ENCODE measurements around the gene NCOR1. TPM values are rescaled to one million over a fixed set of nuclear protein-coding genes. Genes with fewer than 3 reads are reported as not detected.

The NCOR1 gene
- 72.7 TPM for polyA plus RNA-seq (2013)

GRCh38 chr17:16215273-16215964, at the start of gene NCOR1:
NCOR1 (minus strand) TSS chr17:16215534; CDS start chr17:16194569, 20,965 bp downstream.
- Histone ChIP-seq H3K27me3 (replicated peaks in 2 of 5; ENCODE audit: control insufficient read depth in 4 of 5, insufficient read depth in 5 of 5, low read length in 4 of 5) (no peaks in the 10 kb centered on the region), H3K27ac (ENCODE audit: insufficient read depth in 1 of 2, low read depth in 1 of 2, low read length in 2 of 2, poor library complexity in 1 of 2, severe bottlenecking in 2 of 2) (peak within 1 kb of the TSS; percentile 80 to 89), H3K4me1 (ENCODE audit: control extremely low read depth in 1 of 4, control insufficient read depth in 4 of 4, insufficient read depth in 4 of 4, low read length in 3 of 4) (peaks cover 12 to 42% (median 20%) of the 10 kb centered on the region in 4 experiments), H3K4me3 (ENCODE audit: control insufficient read depth in 1 of 7, extremely low read depth in 1 of 7, insufficient read depth in 4 of 7, low read depth in 2 of 7, low read length in 6 of 7) (peak within 1 kb of the TSS; percentile 68 to 99 (median 91)), H3K36me3 (ENCODE audit: control insufficient read depth in 4 of 4, insufficient read depth in 4 of 4, low read length in 3 of 4) (peaks cover 0 to 2% (median under 1%) of the 10 kb centered on the region in 4 experiments), H3K9me3 (ENCODE audit: control extremely low read depth in 1 of 5, control insufficient read depth in 4 of 5, insufficient read depth in 2 of 5, low read depth in 1 of 5, low read length in 4 of 5) (no peaks in the 10 kb centered on the region)
- WGBS (ENCODE audit: insufficient coverage): 0% methylated on average over 76 of the region's 82 CpGs
- CTCF ChIA-PET: interaction anchor here (1.0 to 1.5 kb wide), 3 partner anchors 10 to 25 kb away, joined by 3 read pairs; no protein-coding TSS in a partner anchor
- DNase-seq: peak; percentile 93 to 95 (median 94)
- POLR2A ChIA-PET: interaction anchor here (0.6 to 1.4 kb wide), 2 partner anchors 16 to 648 kb away, joined by 3 to 4 read pairs; no protein-coding TSS in a partner anchor

GRCh38 chr17:16262201-16262600, 46.9 kb upstream of the NCOR1 start:
- H3K9me3 ChIP-seq (ENCODE audit: control extremely low read depth in 1 of 5, control insufficient read depth in 4 of 5, insufficient read depth in 2 of 5, low read depth in 1 of 5, low read length in 4 of 5): peaks cover 0 to 9% (median 3%) of the 10 kb centered on the region in 5 experiments
- ChIA-PET CTCF (interaction anchor here (1.4 kb wide), 1 partner anchor 43 kb away, joined by 6 read pairs; no protein-coding TSS in a partner anchor), POLR2A (no interaction called here)
- H3K27ac ChIP-seq (ENCODE audit: insufficient read depth in 1 of 2, low read depth in 1 of 2, low read length in 2 of 2, poor library complexity in 1 of 2, severe bottlenecking in 2 of 2): no peak overlapping the region
- H3K36me3 ChIP-seq (ENCODE audit: control insufficient read depth in 4 of 4, insufficient read depth in 4 of 4, low read length in 3 of 4): peaks cover 0 to 8% (median 6%) of the 10 kb centered on the region in 4 experiments
- WGBS (ENCODE audit: insufficient coverage): 100% methylated on average over 1 of the region's 4 CpGs
- H3K4me1 ChIP-seq (ENCODE audit: control extremely low read depth in 1 of 4, control insufficient read depth in 4 of 4, insufficient read depth in 4 of 4, low read length in 3 of 4): peaks cover 0 to 5% (median under 1%) of the 10 kb centered on the region in 4 experiments
- DNase-seq: no peak
- no peaks in the 10 kb centered on the region for H3K27me3 ChIP-seq (replicated peaks in 2 of 5; ENCODE audit: control insufficient read depth in 4 of 5, insufficient read depth in 5 of 5, low read length in 4 of 5)
- H3K4me3 ChIP-seq (ENCODE audit: control insufficient read depth in 1 of 7, extremely low read depth in 1 of 7, insufficient read depth in 4 of 7, low read depth in 2 of 7, low read length in 6 of 7): no peak overlapping the region

- H3K4me3 ChIP-seq (ENCODE audit: control insufficient read depth in 1 of 7, extremely low read depth in 1 of 7, insufficient read depth in 4 of 7, low read depth in 2 of 7, low read length in 6 of 7): no peak overlapping the region
- no peaks in the 10 kb centered on the region for H3K4me1 ChIP-seq (ENCODE audit: control extremely low read depth in 1 of 4, control insufficient read depth in 4 of 4, insufficient read depth in 4 of 4, low read length in 3 of 4)
- ChIA-PET POLR2A (no interaction called here), CTCF (interaction anchor here (1.4 kb wide), 1 partner anchor 42 kb away, joined by 6 read pairs; no protein-coding TSS in a partner anchor)
- no peak overlapping the region for H3K27ac ChIP-seq (ENCODE audit: insufficient read depth in 1 of 2, low read depth in 1 of 2, low read length in 2 of 2, poor library complexity in 1 of 2, severe bottlenecking in 2 of 2)
- WGBS (ENCODE audit: insufficient coverage): 75% methylated on average over 2 of the region's 3 CpGs
- DNase-seq: no peak
- H3K9me3 ChIP-seq (ENCODE audit: control extremely low read depth in 1 of 5, control insufficient read depth in 4 of 5, insufficient read depth in 2 of 5, low read depth in 1 of 5, low read length in 4 of 5): peaks cover 0 to 9% (median 3%) of the 10 kb centered on the region in 5 experiments
- peaks cover 0 to 8% (median 6%) of the 10 kb centered on the region in 4 experiments for H3K36me3 ChIP-seq (ENCODE audit: control insufficient read depth in 4 of 4, insufficient read depth in 4 of 4, low read length in 3 of 4)
- no peaks in the 10 kb centered on the region for H3K27me3 ChIP-seq (replicated peaks in 2 of 5; ENCODE audit: control insufficient read depth in 4 of 5, insufficient read depth in 5 of 5, low read length in 4 of 5)
Measured at GRCh38 chr17:16261049-16261448, 45.7 kb upstream of the NCOR1 start.

- Histone ChIP-seq H3K27ac (ENCODE audit: insufficient read depth in 1 of 2, low read depth in 1 of 2, low read length in 2 of 2, poor library complexity in 1 of 2, severe bottlenecking in 2 of 2) (no peak overlapping the region), H3K4me1 (ENCODE audit: control extremely low read depth in 1 of 4, control insufficient read depth in 4 of 4, insufficient read depth in 4 of 4, low read length in 3 of 4) (peaks cover 0 to 5% (median 0%) of the 10 kb centered on the region in 4 experiments), H3K4me3 (ENCODE audit: control insufficient read depth in 1 of 7, extremely low read depth in 1 of 7, insufficient read depth in 4 of 7, low read depth in 2 of 7, low read length in 6 of 7) (no peak overlapping the region), H3K36me3 (ENCODE audit: control insufficient read depth in 4 of 4, insufficient read depth in 4 of 4, low read length in 3 of 4) (peaks cover 0 to 8% (median 6%) of the 10 kb centered on the region in 4 experiments), H3K9me3 (ENCODE audit: control extremely low read depth in 1 of 5, control insufficient read depth in 4 of 5, insufficient read depth in 2 of 5, low read depth in 1 of 5, low read length in 4 of 5) (peaks cover 0 to 9% (median 3%) of the 10 kb centered on the region in 5 experiments), H3K27me3 (replicated peaks in 2 of 5; ENCODE audit: control insufficient read depth in 4 of 5, insufficient read depth in 5 of 5, low read length in 4 of 5) (no peaks in the 10 kb centered on the region)
- no peak for DNase-seq
- 98% methylated on average over 5 of the region's 6 CpGs for WGBS (ENCODE audit: insufficient coverage)
- ChIA-PET POLR2A (no interaction called here), CTCF (no interaction called here)
Measured at GRCh38 chr17:16259926-16260325, 44.6 kb upstream of the NCOR1 start.

- H3K4me1 ChIP-seq (ENCODE audit: control extremely low read depth in 1 of 4, control insufficient read depth in 4 of 4, insufficient read depth in 4 of 4, low read length in 3 of 4): peaks cover 0 to 5% (median 0%) of the 10 kb centered on the region in 4 experiments
- CTCF ChIA-PET: no interaction called here
Measured at GRCh38 chr17:16258901-16259300, 43.6 kb upstream of the NCOR1 start.

GRCh38 chr17:16255481-16255921, 40.2 kb upstream of the NCOR1 start:
- CTCF ChIA-PET: interaction anchor here (0.5 kb wide), 1 partner anchor 46 kb away, joined by 4 read pairs; no protein-coding TSS in a partner anchor
- peaks cover 0 to 5% (median 0%) of the 10 kb centered on the region in 4 experiments for H3K4me1 ChIP-seq (ENCODE audit: control extremely low read depth in 1 of 4, control insufficient read depth in 4 of 4, insufficient read depth in 4 of 4, low read length in 3 of 4)
- POLR2A ChIA-PET: no interaction called here
- H3K4me3 ChIP-seq (ENCODE audit: control insufficient read depth in 1 of 7, extremely low read depth in 1 of 7, insufficient read depth in 4 of 7, low read depth in 2 of 7, low read length in 6 of 7): no peak overlapping the region
- H3K27me3 ChIP-seq (replicated peaks in 2 of 5; ENCODE audit: control insufficient read depth in 4 of 5, insufficient read depth in 5 of 5, low read length in 4 of 5): no peaks in the 10 kb centered on the region
- H3K9me3 ChIP-seq (ENCODE audit: control extremely low read depth in 1 of 5, control insufficient read depth in 4 of 5, insufficient read depth in 2 of 5, low read depth in 1 of 5, low read length in 4 of 5): peaks cover 0 to 8% (median 3%) of the 10 kb centered on the region in 5 experiments
- WGBS (ENCODE audit: insufficient coverage): no CpG with 5 or more reads among the region's 4 CpGs
- DNase-seq: no peak
- H3K36me3 ChIP-seq (ENCODE audit: control insufficient read depth in 4 of 4, insufficient read depth in 4 of 4, low read length in 3 of 4): peaks cover 0 to 7% (median 5%) of the 10 kb centered on the region in 4 experiments
- no peak overlapping the region for H3K27ac ChIP-seq (ENCODE audit: insufficient read depth in 1 of 2, low read depth in 1 of 2, low read length in 2 of 2, poor library complexity in 1 of 2, severe bottlenecking in 2 of 2)

More at GRCh38 chr17:16258901-16259300, 43.6 kb upstream of the NCOR1 start:
- H3K4me3 ChIP-seq (ENCODE audit: control insufficient read depth in 1 of 7, extremely low read depth in 1 of 7, insufficient read depth in 4 of 7, low read depth in 2 of 7, low read length in 6 of 7): no peak overlapping the region
- no peaks in the 10 kb centered on the region for H3K27me3 ChIP-seq (replicated peaks in 2 of 5; ENCODE audit: control insufficient read depth in 4 of 5, insufficient read depth in 5 of 5, low read length in 4 of 5)
- H3K36me3 ChIP-seq (ENCODE audit: control insufficient read depth in 4 of 4, insufficient read depth in 4 of 4, low read length in 3 of 4): peaks cover 0 to 8% (median 6%) of the 10 kb centered on the region in 4 experiments
- no peak overlapping the region for H3K27ac ChIP-seq (ENCODE audit: insufficient read depth in 1 of 2, low read depth in 1 of 2, low read length in 2 of 2, poor library complexity in 1 of 2, severe bottlenecking in 2 of 2)
- WGBS (ENCODE audit: insufficient coverage): no CpG with 5 or more reads among the region's 1 CpG
- POLR2A ChIA-PET: interaction anchor here (0.7 kb wide), 1 partner anchor 105 kb away, joined by 4 read pairs; no protein-coding TSS in a partner anchor
- DNase-seq: no peak
- peaks cover 0 to 9% (median 3%) of the 10 kb centered on the region in 5 experiments for H3K9me3 ChIP-seq (ENCODE audit: control extremely low read depth in 1 of 5, control insufficient read depth in 4 of 5, insufficient read depth in 2 of 5, low read depth in 1 of 5, low read length in 4 of 5)

Measured in common myeloid progenitor, CD34-positive (primary cell).